Stomach smooth muscle (tissue), 2 donors: ENCODE data around the gene TRAPPC10.

Experiments
- H3K27ac ChIP-seq: one replicate; pipeline ENCODE4 v1.7.0; 2013; ENCODE audit warnings: mild to moderate bottlenecking, low read length, inconsistent platforms
- H3K27me3 ChIP-seq, 2 donors: one replicate each; pipeline ENCODE4 v1.7.0; 2013; ENCODE audit warnings: low read length in 2 of 2; ENCODE audit not compliant: insufficient read depth in 2 of 2, control insufficient read depth in 1 of 2
- H3K36me3 ChIP-seq, 2 donors: one replicate each; pipeline ENCODE4 v1.7.0; 2013; ENCODE audit warnings: low read length in 2 of 2; ENCODE audit not compliant: control insufficient read depth in 2 of 2, insufficient read depth in 2 of 2
- H3K4me1 ChIP-seq: one replicate; pipeline ENCODE4 v1.7.0; 2013; ENCODE audit warnings: low read length; ENCODE audit not compliant: control insufficient read depth, insufficient read depth
- H3K4me3 ChIP-seq, 2 donors: one replicate each; pipeline ENCODE4 v1.7.0; 2013; ENCODE audit warnings: low read length in 2 of 2
- H3K9ac ChIP-seq, 2 donors: one replicate each; pipeline ENCODE4 v1.7.0; 2013; ENCODE audit warnings: low read length in 2 of 2, mild to moderate bottlenecking in 1 of 2
- H3K9me3 ChIP-seq, 2 donors: one replicate each; pipeline ENCODE4 v1.7.0; 2013; ENCODE audit warnings: low read length in 2 of 2; ENCODE audit not compliant: control insufficient read depth in 2 of 2
- donor health status: healthy.
- donor health status: Pancreatic carcinoma.

The TRAPPC10 gene

GRCh38 chr21:43983390-43983789, 28.7 kb upstream of the TRAPPC10 start:
- no peaks in the 10 kb centered on the region for H3K9me3 ChIP-seq
- no peaks in the 10 kb centered on the region for H3K4me1 ChIP-seq
- H3K9ac ChIP-seq, result no peak overlapping the region
- H3K4me3 ChIP-seq, result no peak overlapping the region
- no peak overlapping the region for H3K27ac ChIP-seq
- H3K27me3 ChIP-seq, result no peaks in the 10 kb centered on the region
- H3K36me3 ChIP-seq, result peaks cover 20 to 22% of the 10 kb centered on the region in 2 donors

GRCh38 chr21:43983860-43984420, 28.2 kb upstream of the TRAPPC10 start:
- no peaks in the 10 kb centered on the region for H3K4me1 ChIP-seq
- H3K27me3 ChIP-seq, result no peaks in the 10 kb centered on the region
- H3K27ac ChIP-seq, result no peak overlapping the region
- H3K4me3 ChIP-seq, result no peak overlapping the region
- no peaks in the 10 kb centered on the region for H3K9me3 ChIP-seq
- peaks cover 17 to 20% of the 10 kb centered on the region in 2 donors for H3K36me3 ChIP-seq
- H3K9ac ChIP-seq, result no peak overlapping the region

- H3K36me3 ChIP-seq, result peaks cover 17 to 20% of the 10 kb centered on the region in 2 donors
- no peaks in the 10 kb centered on the region for H3K27me3 ChIP-seq
- no peak overlapping the region for H3K27ac ChIP-seq
- no peaks in the 10 kb centered on the region for H3K9me3 ChIP-seq
- no peak overlapping the region for H3K4me3 ChIP-seq
- no peaks in the 10 kb centered on the region for H3K4me1 ChIP-seq
- no peak overlapping the region for H3K9ac ChIP-seq
Measured at GRCh38 chr21:43984905-43985689, 27.0 kb upstream of the TRAPPC10 start.

- no peak overlapping the region for H3K27ac ChIP-seq
- peaks cover 14 to 19% of the 10 kb centered on the region in 2 donors for H3K36me3 ChIP-seq
- H3K9me3 ChIP-seq, result no peaks in the 10 kb centered on the region
- H3K4me1 ChIP-seq, result no peaks in the 10 kb centered on the region
- H3K9ac ChIP-seq, result no peak overlapping the region
- no peaks in the 10 kb centered on the region for H3K27me3 ChIP-seq
- H3K4me3 ChIP-seq, result no peak overlapping the region
Measured at GRCh38 chr21:43985690-43986251, 26.3 kb upstream of the TRAPPC10 start.

GRCh38 chr21:43986544-43987451, 25.3 kb upstream of the TRAPPC10 start:
- H3K9ac ChIP-seq, result no peak overlapping the region

GRCh38 chr21:43987509-43987908, 24.6 kb upstream of the TRAPPC10 start:
- no peak overlapping the region for H3K27ac ChIP-seq
- no peak overlapping the region for H3K9ac ChIP-seq
- H3K9me3 ChIP-seq, result no peaks in the 10 kb centered on the region
- no peaks in the 10 kb centered on the region for H3K27me3 ChIP-seq
- no peaks in the 10 kb centered on the region for H3K4me1 ChIP-seq
- peaks cover 5 to 6% of the 10 kb centered on the region in 2 donors for H3K36me3 ChIP-seq
- no peak overlapping the region for H3K4me3 ChIP-seq

More at GRCh38 chr21:43986544-43987451, 25.3 kb upstream of the TRAPPC10 start:
- no peaks in the 10 kb centered on the region for H3K27me3 ChIP-seq
- H3K36me3 ChIP-seq, result peaks cover 7 to 10% of the 10 kb centered on the region in 2 donors
- H3K4me1 ChIP-seq, result no peaks in the 10 kb centered on the region
- H3K4me3 ChIP-seq, result no peak overlapping the region
- H3K27ac ChIP-seq, result no peak overlapping the region
- H3K9me3 ChIP-seq, result no peaks in the 10 kb centered on the region

GRCh38 chr21:43988016-43988415, 24.1 kb upstream of the TRAPPC10 start:
- Histone ChIP-seq H3K36me3 (peaks cover under 1 to 2% of the 10 kb centered on the region in 2 donors), H3K9ac (no peak overlapping the region), H3K4me3 (no peak overlapping the region), H3K27me3 (no peaks in the 10 kb centered on the region), H3K9me3 (no peaks in the 10 kb centered on the region), H3K27ac (no peak overlapping the region), H3K4me1 (no peaks in the 10 kb centered on the region)

- Histone ChIP-seq H3K4me3 (no peak overlapping the region), H3K27ac (no peak overlapping the region), H3K4me1 (no peaks in the 10 kb centered on the region), H3K36me3 (peaks cover 0 to 1% of the 10 kb centered on the region in 2 donors), H3K9ac (no peak overlapping the region), H3K27me3 (no peaks in the 10 kb centered on the region), H3K9me3 (no peaks in the 10 kb centered on the region)
Measured at GRCh38 chr21:43988506-43989230, 23.4 kb upstream of the TRAPPC10 start.

GRCh38 chr21:43989401-43989800, 22.7 kb upstream of the TRAPPC10 start:
- Histone ChIP-seq H3K4me1 (no peaks in the 10 kb centered on the region), H3K27me3 (no peaks in the 10 kb centered on the region), H3K4me3 (no peak overlapping the region), H3K27ac (no peak overlapping the region), H3K36me3 (no peaks in the 10 kb centered on the region), H3K9ac (no peak overlapping the region), H3K9me3 (no peaks in the 10 kb centered on the region)

- Histone ChIP-seq H3K4me3 (no peak overlapping the region), H3K9ac (no peak overlapping the region)
Measured at GRCh38 chr21:43991447-43991991, 20.6 kb upstream of the TRAPPC10 start.

More at GRCh38 chr21:43991447-43991991, 20.6 kb upstream of the TRAPPC10 start:
- Histone ChIP-seq H3K27ac (no peak overlapping the region), H3K9me3 (no peaks in the 10 kb centered on the region), H3K27me3 (no peaks in the 10 kb centered on the region), H3K4me1 (no peaks in the 10 kb centered on the region), H3K36me3 (no peaks in the 10 kb centered on the region)
